Measurements from ENCODE around the gene TEX29. TPM values are rescaled to one million over a fixed set of nuclear protein-coding genes. Genes with fewer than 3 reads are reported as not detected.

TEX29 gene
- total RNA-seq, 1 experiment from 2014 or later = not detected

DNA sequence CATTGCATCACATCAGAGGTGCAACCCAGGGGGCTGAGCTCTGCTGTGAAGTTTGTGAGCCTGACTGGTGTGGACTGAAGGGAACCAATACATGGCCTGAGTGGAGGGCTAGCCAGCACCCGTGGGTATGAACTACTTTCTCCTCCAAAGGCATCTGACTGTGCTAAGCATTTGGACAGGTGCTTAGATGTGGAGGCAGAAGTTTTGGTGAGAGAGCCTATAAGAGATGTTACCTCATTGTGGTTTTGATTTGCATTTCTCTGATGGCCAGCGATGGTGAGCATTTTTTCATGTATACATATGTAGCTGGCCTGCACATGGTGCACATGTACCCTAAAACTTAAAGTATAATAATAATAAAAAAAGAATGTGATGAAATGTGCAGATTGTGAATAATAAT, 46.9 kb downstream of the TEX29 start:
- no peak for DNase-seq (ENCODE audit: low read depth)

- DNase-seq (ENCODE audit: low read depth) = no peak
Measured at GRCh38 chr13:111368091-111368490, 47.6 kb downstream of the TEX29 start.

DNA sequence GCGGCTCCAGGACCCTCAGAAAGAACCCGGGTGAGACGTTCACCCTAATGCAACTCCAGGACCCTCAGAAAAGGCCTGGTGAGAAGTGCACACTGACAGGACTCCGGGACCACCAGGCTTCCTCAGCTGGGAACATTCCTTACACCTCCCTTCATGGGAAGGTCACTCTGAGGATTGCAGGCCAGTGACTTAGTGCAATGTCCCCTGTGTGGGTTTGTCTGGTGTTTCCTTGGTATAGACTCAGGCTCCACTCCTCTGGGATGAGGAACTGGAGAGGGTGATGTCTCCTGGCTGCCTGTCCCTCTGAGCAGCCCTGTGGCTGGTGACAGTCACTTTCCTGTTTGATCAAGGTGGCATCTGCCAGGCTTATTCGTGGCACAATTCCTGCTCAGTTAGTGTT, 49.7 kb downstream of the TEX29 start:
- no peak for DNase-seq (ENCODE audit: low read depth)

- DNase-seq (ENCODE audit: low read depth) = no peak
Measured at GRCh38 chr13:111370570-111371535, 50.4 kb downstream of the TEX29 start.

DNA sequence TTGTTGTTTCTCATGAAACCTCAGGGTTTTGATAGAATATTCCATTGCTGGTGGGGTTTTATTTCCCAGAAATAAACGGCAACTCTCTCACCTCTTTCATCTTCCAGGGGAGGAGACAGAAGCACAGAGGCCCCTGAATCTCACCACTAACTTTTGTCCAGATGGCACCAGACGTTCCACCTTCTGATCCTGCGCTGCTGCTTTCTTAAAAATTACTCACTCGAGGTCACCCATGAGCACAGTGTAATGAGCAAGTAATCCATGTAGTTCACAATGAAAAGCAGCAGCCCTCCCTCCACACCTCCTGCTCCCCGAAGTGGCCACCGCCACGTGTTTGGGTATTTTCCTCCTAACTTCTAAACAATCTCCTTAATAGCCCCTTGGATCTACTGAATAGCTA, 51.3 kb downstream of the TEX29 start:
- no peak for DNase-seq (ENCODE audit: low read depth)

DNA sequence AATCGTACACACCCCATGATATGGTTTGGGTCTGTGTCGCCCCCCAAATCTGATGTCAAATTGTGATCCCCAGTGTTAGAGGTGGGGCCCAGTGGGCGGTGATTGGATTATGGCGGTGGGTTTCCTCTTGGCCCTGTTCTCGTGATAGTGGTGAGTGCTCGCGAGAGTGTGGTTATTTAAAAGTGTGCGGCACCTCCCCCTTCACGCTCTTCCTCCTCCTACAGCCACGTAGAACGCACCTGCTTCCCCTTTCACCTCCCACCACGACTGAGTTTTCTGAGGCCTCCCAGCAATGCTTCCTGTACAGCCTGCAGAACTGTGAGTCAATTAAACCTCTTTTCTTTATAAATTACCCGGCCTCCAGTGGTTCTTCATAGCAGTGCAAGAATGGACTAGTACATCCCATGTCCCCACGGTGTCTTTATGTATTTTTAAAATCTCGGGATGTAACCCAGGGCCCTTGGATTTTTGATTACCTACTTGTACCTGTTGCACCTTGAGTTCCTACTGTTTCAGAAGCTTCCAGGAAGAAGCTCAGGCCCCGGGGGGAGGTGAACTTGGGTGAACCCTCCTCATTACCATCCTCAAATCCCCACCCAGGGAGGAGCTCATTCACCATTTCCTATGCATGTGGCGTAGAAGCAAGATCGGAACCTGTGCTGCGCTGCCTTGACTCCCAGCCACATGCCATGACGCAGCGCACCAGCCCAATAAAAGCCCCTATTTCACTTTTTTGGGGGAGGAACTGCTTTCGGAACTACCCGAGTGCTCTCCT, 52.4 kb downstream of the TEX29 start:
- no peak for DNase-seq (ENCODE audit: low read depth)

DNA sequence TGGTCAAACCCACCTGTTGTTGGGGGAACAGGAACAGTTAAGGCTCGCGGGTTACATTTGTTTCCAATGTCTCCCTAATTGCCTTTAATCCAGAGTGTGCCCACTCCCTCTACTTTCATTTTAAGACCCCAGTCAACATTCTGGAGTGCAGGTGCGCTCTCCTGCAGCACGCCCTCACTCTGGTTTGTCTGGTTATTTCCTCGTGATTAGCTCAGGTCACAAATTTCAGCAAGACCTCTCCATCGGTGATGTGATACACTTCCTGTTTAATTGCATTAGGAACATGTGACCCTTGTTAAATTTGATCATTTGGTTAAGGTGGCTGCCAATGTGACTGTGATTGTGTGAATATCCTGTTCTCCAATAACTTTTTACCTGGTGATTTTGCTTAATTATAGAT, 53.0 kb downstream of the TEX29 start:
- DNase-seq (ENCODE audit: low read depth) = no peak

DNA sequence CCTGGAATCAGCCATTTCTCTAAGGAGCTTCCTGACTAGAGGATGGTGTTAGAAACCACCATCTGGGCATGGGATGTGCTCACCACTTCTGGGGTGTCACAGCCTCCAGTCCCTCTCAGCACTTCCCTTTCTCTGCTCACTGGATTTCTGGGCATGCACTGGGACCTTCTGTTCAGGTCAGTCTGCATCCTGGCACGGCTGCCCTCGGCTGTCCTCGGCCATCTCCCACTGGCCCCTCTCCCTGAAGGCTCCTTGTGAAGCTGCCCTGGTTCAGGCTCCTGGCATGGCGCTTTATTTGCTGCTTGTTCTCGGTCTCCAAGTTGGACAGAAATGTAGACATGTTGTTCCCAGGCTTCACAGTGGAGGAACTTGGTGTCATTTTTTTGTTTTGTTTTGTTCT, 60.0 kb downstream of the TEX29 start:
- no peak for DNase-seq (ENCODE audit: low read depth)

GRCh38 chr13:111382411-111382810, 62.0 kb downstream of the TEX29 start:
- no peak for DNase-seq (ENCODE audit: low read depth)

GRCh38 chr13:111382877-111383276, 62.4 kb downstream of the TEX29 start:
- no peak for DNase-seq (ENCODE audit: low read depth)

GRCh38 chr13:111383591-111384440, 63.4 kb downstream of the TEX29 start:
- no peak for DNase-seq (ENCODE audit: low read depth)

- DNase-seq (ENCODE audit: low read depth) = no peak
Measured at GRCh38 chr13:111384441-111385182, 64.2 kb downstream of the TEX29 start.

DNA sequence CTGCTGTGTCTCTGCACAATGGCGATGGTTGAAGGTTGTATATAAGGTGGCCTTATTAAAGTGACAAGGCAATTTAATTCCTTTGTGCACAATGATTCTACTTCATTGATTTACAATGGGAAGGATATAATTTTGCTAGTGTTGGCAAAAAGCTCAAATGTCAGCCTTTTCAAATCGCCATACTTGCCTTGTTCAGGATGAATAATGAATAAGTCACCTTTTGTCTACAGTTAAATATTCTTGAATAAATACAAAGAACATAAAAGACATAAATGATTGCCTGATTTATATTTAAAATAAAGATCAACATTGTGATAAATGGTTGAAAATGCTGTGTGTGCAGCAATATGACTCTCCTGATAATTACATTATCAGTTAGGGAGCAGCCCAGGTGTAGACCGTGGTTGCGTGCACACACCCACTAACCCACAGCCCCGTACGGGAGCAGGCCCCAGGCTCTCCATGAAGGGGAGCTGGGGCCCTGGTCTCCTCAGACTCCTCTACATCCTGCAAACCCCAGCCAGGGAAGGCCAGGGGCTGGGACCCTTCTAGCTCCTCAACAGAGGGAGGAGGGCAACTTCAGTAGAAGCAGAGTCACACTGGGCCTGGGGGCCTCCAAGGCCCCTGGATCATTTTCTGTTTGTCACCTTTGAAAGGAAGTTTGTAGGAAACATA, 64.9 kb downstream of the TEX29 start:
- DNase-seq (ENCODE audit: low read depth) = no peak

DNA sequence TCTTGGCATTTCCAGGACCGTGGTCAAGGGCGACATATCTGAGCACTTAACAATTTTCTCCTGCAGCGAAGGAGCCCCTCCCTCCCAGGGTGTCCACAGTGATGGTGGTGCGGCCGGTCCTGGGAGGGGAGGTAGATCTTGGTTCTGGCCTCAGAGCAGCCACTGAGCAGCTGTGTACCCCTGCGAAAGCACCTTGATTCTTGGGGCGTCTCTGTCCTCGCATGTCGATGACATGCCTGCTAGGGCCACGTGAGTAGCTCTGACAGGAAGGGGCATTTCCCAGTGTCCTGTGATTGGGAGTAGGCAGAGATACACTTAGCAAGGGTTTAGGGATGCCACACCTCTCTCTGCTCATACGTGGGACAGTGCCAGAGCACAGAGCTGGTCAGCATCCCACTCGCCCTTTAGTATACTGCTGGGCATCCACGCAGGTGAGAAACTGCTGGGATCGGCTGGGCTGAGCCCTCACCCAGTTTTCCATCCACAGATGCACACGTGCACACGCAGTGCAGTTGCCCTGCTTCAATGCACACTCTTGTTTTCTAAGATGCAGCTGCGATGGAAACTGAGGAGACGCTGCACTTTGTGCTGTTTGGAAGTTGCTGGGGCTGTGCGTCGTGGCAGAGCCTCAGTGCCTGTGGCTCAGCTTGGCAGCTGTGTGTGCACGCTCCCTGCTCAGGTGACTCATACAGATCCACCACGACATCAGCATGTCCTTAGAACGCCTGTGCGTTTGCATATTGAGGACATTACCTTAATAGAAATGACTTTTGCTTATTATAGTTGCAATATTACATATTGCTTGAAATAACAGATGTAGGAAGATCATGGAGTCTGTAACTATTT, 66.8 kb downstream of the TEX29 start:
- no peak for DNase-seq (ENCODE audit: low read depth)

- DNase-seq (ENCODE audit: low read depth) = no peak
Measured at GRCh38 chr13:111387945-111388600, 67.6 kb downstream of the TEX29 start.

GRCh38 chr13:111388851-111389500, 68.5 kb downstream of the TEX29 start:
- no peak for DNase-seq (ENCODE audit: low read depth)

DNA sequence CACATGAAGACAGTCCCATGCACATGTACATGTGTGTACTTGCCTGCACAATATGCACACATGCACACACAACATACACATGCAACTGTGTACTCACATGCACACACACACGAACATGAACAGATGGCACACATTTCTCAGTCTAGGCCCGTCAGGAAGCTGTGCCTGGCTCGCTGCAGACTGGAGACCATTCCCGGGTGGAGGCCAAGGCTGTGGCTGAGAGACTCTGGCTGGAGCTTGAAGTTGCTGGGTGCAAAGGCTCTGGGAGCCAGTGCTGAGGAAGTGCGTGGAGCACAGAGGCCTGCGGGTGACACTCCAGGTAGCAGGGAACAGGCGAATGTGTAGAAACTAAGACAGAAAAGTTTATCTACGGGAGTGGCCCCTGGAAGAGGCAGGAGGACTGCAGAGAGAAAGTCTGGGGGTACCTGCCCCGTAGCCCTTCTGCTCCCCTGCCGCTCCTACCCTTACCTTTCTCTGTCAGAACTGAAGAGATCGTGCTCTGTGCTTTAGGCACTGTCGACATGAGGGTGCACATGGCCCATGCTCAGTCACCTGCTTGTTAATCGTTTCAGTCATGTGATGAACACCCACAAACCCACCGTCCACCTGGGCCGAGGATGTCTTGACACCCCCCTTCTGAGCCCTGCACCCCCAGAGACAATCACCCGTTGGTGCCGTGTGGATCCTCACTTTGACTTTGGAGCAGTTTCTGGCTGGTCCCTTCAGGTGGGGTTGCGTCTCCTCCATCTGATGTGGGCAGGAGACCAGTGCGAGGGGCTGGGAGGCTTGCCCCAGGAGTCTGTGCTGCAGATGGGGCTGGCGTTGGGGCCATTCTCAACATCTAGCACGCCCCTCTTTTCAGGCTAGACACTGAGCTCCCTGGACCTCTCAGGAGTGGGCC, 69.4 kb downstream of the TEX29 start:
- no peak for DNase-seq (ENCODE audit: low read depth)

Data from LHCN-M2 (cell line).